T47D (cell line): ENCODE data around the gene THRB.

Experiments
- DNase-seq, 2 experiments: peaks; one replicate each; pipeline versions ENCODE4 v3.0.0 to v3.0.0-alpha.2; 2011 to 2012; ENCODE audit warnings: low read depth in 1 of 2, low spot score in 1 of 2
- JUND ChIP-seq: IDR thresholded peaks from 2 replicates; pipeline ENCODE4 v1.6.1; 2012; ENCODE audit warnings: low read depth
- in situ Hi-C: cut with HindIII; loops from 2 replicates; pipeline ENCODE4 v1.10.0; 2016; ENCODE audit warnings: low sequenced_read_pairs, low pct_unique_long_range_greater_than_20kb

Gene THRB

GRCh38 chr3:24253336-24253735 lies 241.3 kb downstream of the THRB start:
- in situ Hi-C loops = no loop called here
- TF ChIP-seq JUND = no peak
- DNase-seq = no peak

- no peak for TF ChIP-seq JUND
- in situ Hi-C loops = no loop called here
- DNase-seq = no peak
Measured at GRCh38 chr3:24249523-24249922, 245.1 kb downstream of the THRB start.

- no peak for DNase-seq
- in situ Hi-C loops = no loop called here
- TF ChIP-seq JUND = no peak
Measured at GRCh38 chr3:24245056-24245455, 249.6 kb downstream of the THRB start.

- no peak for TF ChIP-seq JUND
- in situ Hi-C loops = no loop called here
- DNase-seq = no peak
Measured at GRCh38 chr3:24244491-24244890, 250.2 kb downstream of the THRB start.

GRCh38 chr3:24242012-24242698 lies 252.5 kb downstream of the THRB start:
- no peak for TF ChIP-seq JUND
- in situ Hi-C loops = no loop called here
- no peak for DNase-seq

GRCh38 chr3:24240306-24240705 lies 254.3 kb downstream of the THRB start:
- TF ChIP-seq JUND = no peak
- in situ Hi-C loops = no loop called here
- DNase-seq = no peak

- DNase-seq = peak; percentile 35 to 88
- TF ChIP-seq JUND = no peak
- in situ Hi-C loops = no loop called here
Measured at GRCh38 chr3:24237971-24238706, 256.5 kb downstream of the THRB start.

GRCh38 chr3:24235121-24235520 lies 259.5 kb downstream of the THRB start:
- in situ Hi-C loops = no loop called here
- no peak for TF ChIP-seq JUND
- no peak for DNase-seq

- no peak for DNase-seq
- in situ Hi-C loops = no loop called here
- no peak for TF ChIP-seq JUND
Measured at GRCh38 chr3:24232784-24233183, 261.9 kb downstream of the THRB start.

GRCh38 chr3:24229468-24230221 lies 265.0 kb downstream of the THRB start:
- no peak for TF ChIP-seq JUND
- no peak for DNase-seq
- in situ Hi-C loops = no loop called here

- DNase-seq = no peak
- in situ Hi-C loops = no loop called here
- no peak for TF ChIP-seq JUND
Measured at GRCh38 chr3:24227635-24228034, 267.0 kb downstream of the THRB start.

GRCh38 chr3:24226397-24226796 lies 268.3 kb downstream of the THRB start:
- DNase-seq = no peak
- in situ Hi-C loops = no loop called here
- no peak for TF ChIP-seq JUND

- in situ Hi-C loops = no loop called here
- DNase-seq = no peak
- no peak for TF ChIP-seq JUND
Measured at GRCh38 chr3:24225385-24225950, 269.2 kb downstream of the THRB start.
